ENCODE data around the gene KY. TPM values are rescaled to one million over a fixed set of nuclear protein-coding genes. Genes with fewer than 3 reads are reported as not detected.

Gene KY, protein sequence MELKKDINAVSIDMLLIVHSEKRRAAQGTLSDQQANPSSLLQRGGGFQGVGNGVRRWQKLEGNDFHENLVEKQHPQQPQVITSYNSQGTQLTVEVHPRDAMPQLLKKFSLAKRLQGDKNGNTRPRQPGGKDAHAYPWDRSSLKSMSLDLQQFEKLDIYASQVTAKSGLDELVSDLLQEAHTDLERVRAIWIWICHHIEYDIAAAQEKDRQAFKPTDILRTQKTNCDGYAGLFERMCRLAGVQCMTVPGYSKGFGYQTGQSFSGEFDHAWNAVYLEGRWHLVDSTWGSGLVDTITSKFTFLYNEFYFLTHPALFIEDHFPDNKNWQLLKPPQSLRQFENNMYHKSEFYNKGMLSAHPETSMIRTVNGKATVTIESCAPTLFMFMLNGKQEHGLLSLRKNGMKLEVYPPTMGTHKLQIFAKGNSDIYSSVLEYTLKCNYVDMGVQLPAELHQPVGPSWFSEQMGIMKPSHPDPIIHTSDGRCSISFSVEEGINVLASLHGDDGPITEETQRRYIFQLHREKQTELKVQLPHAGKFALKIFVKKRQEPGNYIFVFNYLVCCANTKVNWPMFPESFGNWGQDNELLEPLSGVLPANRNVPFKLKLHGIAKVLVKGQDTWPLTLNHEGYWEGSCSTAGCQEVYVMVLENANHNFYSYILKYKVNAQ
- total RNA-seq (10 to 100 TPM in 4 of 9 donors, 1 to 10 TPM in 5; 1.3 to 21.1 (median 9.4) TPM), polyA plus RNA-seq (1 to 10 TPM; 1.9 to 3.7 (median 1.9) TPM)
- long read RNA-seq, donor 1 = 0 reads
- long read RNA-seq, donor 2 = 0 reads
- long read RNA-seq, donor 3, partial matches to known transcripts = 0 of 1 reads
- long read RNA-seq, donor 3, other reads (novel, unspliced or antisense) = 0 of 1 reads
- long read RNA-seq, donor 4 = 0 reads
- long read RNA-seq, donor 5, partial matches to known transcripts = 7 of 11 reads
- long read RNA-seq, donor 5, other reads (novel, unspliced or antisense) = 0 of 11 reads
- long read RNA-seq, donor 6 = 0 reads
- long read RNA-seq, donor 7 = 0 reads
- long read RNA-seq, donor 8 = 0 reads
- long read RNA-seq, donor 9 = 0 reads
- long read RNA-seq, donor 10 = 0 reads

DNA sequence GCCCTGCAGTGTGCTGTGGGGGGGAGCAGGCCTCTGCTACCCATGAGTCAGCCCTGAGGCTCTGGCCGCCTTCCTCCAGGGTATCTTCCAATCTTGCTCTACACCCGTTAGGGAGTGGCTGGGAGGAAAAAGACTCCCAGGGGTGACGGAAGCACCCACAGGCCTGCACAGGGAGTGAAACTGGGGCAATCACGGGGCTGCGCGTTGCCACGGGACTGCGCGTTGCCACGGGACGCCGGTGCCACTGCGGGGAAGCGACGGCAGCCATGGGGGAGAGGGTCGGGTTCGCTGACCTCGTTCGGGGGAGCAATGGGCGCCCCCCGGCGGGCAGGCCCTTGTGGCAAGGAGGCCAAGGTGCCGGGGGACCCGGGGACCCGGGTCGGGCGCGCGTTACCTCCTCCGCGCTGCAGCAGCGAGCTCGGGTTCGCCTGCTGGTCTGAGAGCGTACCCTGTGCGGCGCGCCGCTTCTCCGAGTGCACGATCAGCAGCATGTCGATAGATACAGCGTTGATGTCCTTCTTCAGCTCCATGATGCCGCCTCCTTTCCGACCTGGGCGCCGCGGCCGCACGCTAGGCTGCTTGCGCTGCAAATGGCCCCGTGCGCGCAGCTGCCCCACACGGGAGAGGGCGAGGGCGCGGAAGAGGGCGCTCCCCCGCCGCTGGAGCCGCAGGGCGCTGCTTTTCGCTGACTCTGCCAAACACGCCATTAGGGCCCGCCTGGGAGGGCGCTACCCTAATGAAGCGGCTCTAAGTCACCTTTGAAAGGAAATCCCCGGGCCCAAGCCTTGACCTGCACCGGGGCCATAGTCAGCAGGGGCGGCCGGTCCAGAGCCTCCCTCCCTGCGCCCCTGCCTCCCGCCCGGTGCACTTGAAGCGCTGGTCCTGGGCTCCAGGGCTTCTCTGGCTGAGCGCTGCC is at the start of gene KY:
Gene KY, minus strand, starts transcription at position 592 of the 916 bp plus-strand sequence. Its CDS starts 62 bp downstream, at position 530.
- Histone ChIP-seq H3K4me1 (replicated peaks in 1 of 2) (peaks cover 6 to 28% of the 10 kb centered on the region in 2 donors), H3K4me3 (peak within 1 kb of the TSS in 2 of 4 donors; percentile 23 to 55), H3K36me3 (replicated peaks in 1 of 2) (no peaks in the 10 kb centered on the region), H3K27me3 (no peaks in the 10 kb centered on the region), H3K9me3 (replicated peaks in 1 of 3) (no peaks in the 10 kb centered on the region), H3K27ac (peak within 1 kb of the TSS in 4 of 5 donors; percentile 70 to 91 (median 78))
- 1 to 17% (median 4%) methylated on average over 3 to 77 of the region's 77 CpGs for WGBS, 4 donors
- peak; percentile 44 to 78 (median 63) for DNase-seq
- TF ChIP-seq, protein P1, sequence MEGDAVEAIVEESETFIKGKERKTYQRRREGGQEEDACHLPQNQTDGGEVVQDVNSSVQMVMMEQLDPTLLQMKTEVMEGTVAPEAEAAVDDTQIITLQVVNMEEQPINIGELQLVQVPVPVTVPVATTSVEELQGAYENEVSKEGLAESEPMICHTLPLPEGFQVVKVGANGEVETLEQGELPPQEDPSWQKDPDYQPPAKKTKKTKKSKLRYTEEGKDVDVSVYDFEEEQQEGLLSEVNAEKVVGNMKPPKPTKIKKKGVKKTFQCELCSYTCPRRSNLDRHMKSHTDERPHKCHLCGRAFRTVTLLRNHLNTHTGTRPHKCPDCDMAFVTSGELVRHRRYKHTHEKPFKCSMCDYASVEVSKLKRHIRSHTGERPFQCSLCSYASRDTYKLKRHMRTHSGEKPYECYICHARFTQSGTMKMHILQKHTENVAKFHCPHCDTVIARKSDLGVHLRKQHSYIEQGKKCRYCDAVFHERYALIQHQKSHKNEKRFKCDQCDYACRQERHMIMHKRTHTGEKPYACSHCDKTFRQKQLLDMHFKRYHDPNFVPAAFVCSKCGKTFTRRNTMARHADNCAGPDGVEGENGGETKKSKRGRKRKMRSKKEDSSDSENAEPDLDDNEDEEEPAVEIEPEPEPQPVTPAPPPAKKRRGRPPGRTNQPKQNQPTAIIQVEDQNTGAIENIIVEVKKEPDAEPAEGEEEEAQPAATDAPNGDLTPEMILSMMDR (IDR thresholded peaks at IDR 0.05) = peak in 1 of 6 experiments; percentile 2
- TF ChIP-seq POLR2A (IDR thresholded peaks at IDR 0.05) = peak in 1 of 2 donors; percentile 47
- intact Hi-C loops (cut with DNase I) = no loop called here

GRCh38 chr3:134699721-134700120 is 48.9 kb upstream of the KY start:
- no peak overlapping the region for H3K27ac ChIP-seq
- no peaks in the 10 kb centered on the region for H3K9me3 ChIP-seq (replicated peaks in 1 of 3)
- no peak overlapping the region for H3K4me3 ChIP-seq
- no peak for DNase-seq
- 69 to 90% (median 76%) methylated on average over 3 of the region's 3 CpGs for WGBS, 4 donors
- no peaks in the 10 kb centered on the region for H3K27me3 ChIP-seq
- no peaks in the 10 kb centered on the region for H3K36me3 ChIP-seq (replicated peaks in 1 of 2)
- intact Hi-C loops (cut with DNase I) = no loop called here
- no peaks in the 10 kb centered on the region for H3K4me1 ChIP-seq (replicated peaks in 1 of 2)
- no peak for TF ChIP-seq POLR2A (IDR thresholded peaks at IDR 0.05)
- TF ChIP-seq, protein P1 (IDR thresholded peaks at IDR 0.05) = no peak

DNA sequence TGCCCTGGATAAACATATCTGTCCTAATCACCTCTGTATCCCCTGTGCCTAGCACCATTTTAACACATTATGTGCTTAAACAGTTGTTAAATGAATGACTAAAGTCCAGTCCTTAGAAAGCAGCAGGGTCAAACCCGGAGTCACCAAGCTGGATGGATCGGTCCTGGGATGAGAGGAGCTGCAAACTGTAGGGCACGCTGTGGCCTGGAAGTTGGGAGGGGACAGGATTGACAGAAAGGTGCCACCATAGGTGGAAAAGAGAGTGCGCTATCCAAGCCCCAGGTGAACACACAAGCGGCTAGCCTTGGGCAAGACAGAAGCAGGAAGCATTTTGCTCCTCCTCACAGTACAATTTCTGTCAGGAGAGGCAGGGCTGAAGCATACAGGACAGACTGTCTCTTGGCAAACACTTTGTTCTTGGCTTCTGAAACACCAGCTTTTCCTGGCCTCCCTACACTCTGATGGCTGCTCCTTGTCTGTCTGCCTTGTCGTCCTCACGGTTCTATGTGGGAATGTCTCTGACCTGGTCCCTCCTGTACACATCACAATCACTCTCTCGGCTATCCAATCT is 48.4 kb upstream of the KY start:
- Histone ChIP-seq H3K4me1 (replicated peaks in 1 of 2) (no peaks in the 10 kb centered on the region), H3K27ac (no peak overlapping the region), H3K36me3 (replicated peaks in 1 of 2) (no peaks in the 10 kb centered on the region), H3K27me3 (no peaks in the 10 kb centered on the region), H3K9me3 (replicated peaks in 1 of 3) (no peaks in the 10 kb centered on the region), H3K4me3 (no peak overlapping the region)
- WGBS, 4 donors = 74 to 85% (median 80%) methylated on average over 8 of the region's 8 CpGs
- TF ChIP-seq, protein P1 (IDR thresholded peaks at IDR 0.05) = no peak
- no peak for TF ChIP-seq POLR2A (IDR thresholded peaks at IDR 0.05)
- DNase-seq = no peak
- intact Hi-C loops (cut with DNase I) = no loop called here

Data from adrenal gland (tissue), 19 donors.